ENCODE results near the gene ZNF132.

ZNF132 gene

GRCh38 chr19:58386576-58387337 lies 53.2 kb downstream of the ZNF132 start, which contains the start of gene RPS5:
TSS of gene RPS5 (plus strand) at chr19:58387269. CDS start at chr19:58388138, 869 bp downstream.
- FAIRE-seq, result no peak

DNA sequence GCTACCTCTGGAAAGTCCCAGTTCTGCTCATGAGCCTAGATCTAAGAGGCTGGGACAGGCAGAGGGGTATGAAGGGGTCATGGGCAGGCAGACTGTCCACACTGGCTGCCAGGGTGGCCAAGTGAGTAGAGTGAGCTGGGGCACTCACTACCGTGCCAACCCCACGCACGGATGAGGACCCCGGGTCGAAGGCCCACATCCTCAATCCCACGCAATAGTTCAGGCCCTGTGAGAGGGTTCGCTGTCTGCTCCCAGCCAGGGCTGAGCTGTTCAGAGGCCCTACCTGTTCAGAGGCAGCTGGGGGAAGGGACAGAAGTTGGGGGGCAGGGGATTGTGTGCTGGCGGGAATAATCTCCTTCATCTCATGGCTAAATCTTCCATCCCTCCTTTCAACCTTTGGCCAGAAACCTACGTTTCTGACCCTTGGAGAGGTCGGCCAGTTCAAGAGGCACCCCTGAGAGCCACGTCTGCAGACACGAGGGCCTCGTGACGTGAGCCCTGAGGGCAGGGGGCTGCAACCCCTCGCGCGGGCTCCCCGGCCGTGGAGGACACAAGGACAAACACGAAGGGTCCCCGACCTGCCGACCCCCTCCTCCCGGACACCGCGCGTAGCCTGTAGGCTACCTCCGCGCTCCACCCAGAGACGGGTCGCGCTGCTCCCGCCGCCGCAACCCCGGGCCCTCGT lies 53.9 kb downstream of the ZNF132 start:
- FAIRE-seq, result no peak

DNA sequence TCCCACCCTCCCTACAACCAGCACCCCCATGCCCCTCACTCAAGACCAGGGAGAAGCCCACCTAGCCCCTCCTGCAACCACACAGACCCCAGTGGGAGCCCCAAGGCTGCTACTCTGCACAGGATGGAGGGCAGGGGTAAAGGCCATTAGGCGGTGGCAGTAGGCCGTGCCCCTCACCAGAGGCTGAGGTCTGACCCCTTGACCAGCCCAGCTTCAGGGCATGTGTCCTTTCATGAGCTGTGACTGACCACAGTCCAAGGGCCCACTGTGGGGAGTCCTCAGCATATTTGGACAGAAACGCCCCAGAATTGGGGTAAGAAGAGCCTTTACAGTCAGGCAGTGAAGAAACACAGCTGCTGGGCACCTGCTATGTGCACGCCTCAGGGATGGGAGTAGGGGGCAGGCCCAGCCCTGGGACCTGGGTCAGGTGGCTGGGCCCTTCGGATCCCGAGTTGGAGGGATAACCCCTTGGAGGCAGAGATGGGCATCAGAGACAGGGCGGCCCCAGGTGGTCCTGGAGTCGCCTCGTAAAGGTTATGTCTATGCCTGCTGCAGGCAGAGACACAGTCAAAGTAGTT lies 54.6 kb downstream of the ZNF132 start:
- FAIRE-seq, result no peak

GRCh38 chr19:58382997-58383603 lies 56.9 kb downstream of the ZNF132 start:
- FAIRE-seq, result no peak

Data from colon (tissue), 2 donors.